Frontal cortex (tissue), 4 donors: ENCODE results near the gene MCAM. TPM values are rescaled to one million over a fixed set of nuclear protein-coding genes. Genes with fewer than 3 reads are reported as not detected.
A peak's percentile ranks its signal among the peaks of the same experiment; 100 is the strongest.

Source experiments
- DNase-seq, 2 donors: peaks; one replicate each; pipeline ENCODE4 v3.0.0; 2012; ENCODE audit warnings: low spot score in 2 of 2
- FAIRE-seq: peaks from 2 replicates; lab custom pipeline; 2012; peaks lifted over from hg19 to GRCh38; lab: Jason Lieb, UNC
- total RNA-seq: library from RNA; depleted of rRNA; stranded (reverse); fragments of >200 nt; gene quantifications from one replicate; pipeline ENCODE4 v1.2.3, GENCODE V29; 2014
- donor health status: control.
- donor health status: control.
- donor health status: control.

MCAM gene
- total RNA-seq, 1 donor from 2014 or later, result 11.4 TPM

GRCh38 chr11:119314726-119315125 lies 2.2 kb downstream of the MCAM start:
- FAIRE-seq (no peak), DNase-seq (no peak)

DNA sequence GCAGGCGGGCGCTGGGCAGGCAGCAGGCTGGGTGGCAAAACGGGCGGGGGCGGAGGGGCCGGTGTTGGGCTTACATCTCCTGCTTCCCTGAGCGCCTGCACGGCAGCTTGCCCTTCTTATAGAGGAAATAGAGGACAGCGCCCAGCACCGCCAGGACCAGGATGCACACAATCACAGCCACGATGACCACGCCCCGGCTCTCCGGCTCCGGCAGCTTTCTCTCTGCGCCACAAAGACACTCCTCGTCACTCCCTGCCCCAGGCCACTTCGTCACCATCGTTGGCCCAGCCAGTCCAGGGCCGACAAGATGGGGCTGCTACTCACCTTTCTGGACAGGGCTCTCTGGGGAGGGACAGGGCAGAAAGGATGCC lies 6.3 kb downstream of the MCAM start:
- FAIRE-seq, result no peak
- no peak for DNase-seq

- DNase-seq, result no peak
- FAIRE-seq, result no peak
Observed at GRCh38 chr11:119309953-119310681, 6.8 kb downstream of the MCAM start.

- DNase-seq (no peak), FAIRE-seq (no peak)
Observed at GRCh38 chr11:119309411-119309810, 7.5 kb downstream of the MCAM start.

DNA sequence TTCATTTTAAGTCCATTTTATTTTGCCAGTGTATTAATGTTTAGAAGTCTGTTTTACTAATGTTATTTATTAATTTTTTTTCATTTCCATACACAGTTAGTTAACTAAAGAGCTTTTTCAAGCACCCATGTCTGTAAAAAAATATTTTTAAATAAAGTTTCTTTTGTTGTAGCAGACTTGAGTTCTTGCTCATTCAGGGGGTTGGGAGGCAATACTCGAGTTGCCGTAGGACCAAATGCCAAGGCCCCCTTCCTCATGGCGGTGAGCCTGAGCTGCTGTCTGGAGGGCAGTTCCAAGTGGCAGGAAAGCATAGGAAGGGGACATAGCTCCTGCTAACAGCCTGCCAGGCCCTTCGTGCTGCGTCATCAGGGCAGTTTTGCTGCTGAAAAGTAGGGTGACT lies 9.0 kb downstream of the MCAM start:
- FAIRE-seq, result no peak
- DNase-seq, result no peak

DNA sequence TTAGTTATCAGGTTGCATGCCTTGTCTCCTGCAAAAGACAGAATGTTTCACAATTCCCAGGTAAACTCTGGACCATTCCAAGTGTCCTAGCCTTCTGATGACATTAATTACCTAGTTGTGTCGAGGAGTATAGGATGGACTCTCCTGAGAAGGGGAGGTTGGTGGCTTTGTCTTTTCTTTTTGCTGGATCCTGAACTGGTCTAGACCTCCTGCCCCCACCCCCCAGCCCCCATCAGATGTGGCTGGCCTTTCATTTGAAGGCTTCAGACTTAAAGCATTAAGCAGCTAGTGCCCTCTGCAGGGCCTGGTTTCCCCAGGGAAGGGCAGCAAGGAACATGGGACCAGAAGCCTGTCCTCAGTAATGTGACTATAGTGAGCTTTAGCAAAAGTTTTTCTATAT lies 9.7 kb downstream of the MCAM start:
- no peak for FAIRE-seq
- no peak for DNase-seq

- DNase-seq, result no peak
- no peak for FAIRE-seq
Observed at GRCh38 chr11:119306373-119306890, 10.5 kb downstream of the MCAM start.

GRCh38 chr11:119305556-119306372 lies 11.2 kb downstream of the MCAM start:
- FAIRE-seq (no peak), DNase-seq (no peak)

DNA sequence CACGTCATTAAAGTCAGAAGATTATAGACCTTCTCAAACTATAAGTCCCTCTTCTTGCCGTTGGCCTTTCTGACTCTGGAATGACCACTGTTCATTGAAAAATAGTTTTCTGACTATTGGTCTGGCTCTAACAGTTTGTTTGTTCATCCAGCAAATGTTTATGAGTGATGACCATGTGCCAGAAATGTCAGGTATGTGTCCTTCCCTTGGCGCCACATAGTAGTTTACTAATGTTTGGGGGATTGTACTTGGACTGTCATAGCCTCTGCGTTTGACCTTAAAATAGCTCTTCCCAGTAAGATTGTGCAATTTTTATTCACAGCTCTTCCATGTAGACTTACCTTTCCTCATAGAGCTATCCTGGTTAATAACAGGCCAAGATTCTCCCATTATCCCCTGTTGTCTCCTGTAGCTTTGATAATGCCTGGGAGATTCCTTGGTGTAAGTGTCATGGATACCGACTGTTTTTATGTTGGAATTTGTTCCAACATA lies 13.7 kb downstream of the MCAM start:
- no peak for FAIRE-seq
- no peak for DNase-seq

GRCh38 chr11:119300198-119300964 lies 16.5 kb downstream of the MCAM start:
- DNase-seq (no peak), FAIRE-seq (no peak)

DNA sequence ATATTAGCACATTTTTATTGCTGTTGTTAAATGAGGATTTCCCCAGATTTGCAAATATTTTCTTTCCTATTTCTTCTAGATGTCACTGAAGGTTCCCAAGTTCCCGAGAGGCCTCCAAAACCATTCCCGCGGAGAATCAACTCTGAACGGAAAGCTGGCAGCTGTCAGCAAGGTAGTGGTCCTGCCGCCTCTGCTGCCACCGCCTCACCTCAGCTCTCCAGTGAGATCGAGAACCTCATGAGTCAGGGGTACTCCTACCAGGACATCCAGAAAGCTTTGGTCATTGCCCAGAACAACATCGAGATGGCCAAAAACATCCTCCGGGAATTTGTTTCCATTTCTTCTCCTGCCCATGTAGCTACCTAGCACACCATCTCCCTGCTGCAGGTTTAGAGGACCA lies 17.5 kb downstream of the MCAM start:
- FAIRE-seq, result no peak
- DNase-seq, result no peak

DNA sequence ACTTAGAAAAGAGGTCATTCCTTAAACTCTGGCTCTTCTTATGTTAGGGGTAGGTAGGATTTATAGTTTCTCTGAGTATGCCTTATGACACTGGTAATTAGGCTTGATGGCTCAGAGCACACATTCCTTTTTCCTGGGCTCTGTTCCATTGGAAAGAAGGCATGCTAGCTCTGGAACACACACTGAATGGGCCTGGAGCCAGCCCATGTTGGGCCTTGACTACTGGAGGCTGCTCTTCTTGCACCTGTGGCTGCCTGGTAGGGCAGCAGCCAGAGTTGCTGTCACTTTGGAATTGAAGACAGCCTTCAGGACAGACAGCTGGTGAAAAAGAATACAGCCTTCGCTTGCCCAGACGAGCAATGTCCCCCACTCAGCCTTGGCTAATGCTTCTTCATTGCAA lies 18.2 kb downstream of the MCAM start:
- DNase-seq, result no peak
- FAIRE-seq, result no peak

DNA sequence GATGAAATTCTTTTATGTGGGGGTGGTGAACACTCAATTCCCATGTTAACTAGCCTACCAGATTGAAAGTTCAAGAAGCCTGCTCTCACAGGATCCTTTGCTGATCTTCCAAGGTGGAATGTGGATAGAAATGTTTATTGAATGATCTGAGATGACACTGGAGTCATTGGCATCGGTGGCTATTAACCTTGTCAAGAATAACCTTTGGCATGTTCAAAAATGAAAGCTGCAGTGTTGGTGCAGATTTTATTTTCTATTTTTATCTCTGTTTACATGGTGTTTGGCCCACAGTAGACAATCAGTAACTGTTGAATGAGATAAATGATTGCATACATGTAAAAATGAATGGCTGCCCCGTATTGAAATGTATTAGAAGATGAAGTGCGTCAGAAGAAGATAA lies 19.0 kb downstream of the MCAM start:
- no peak for DNase-seq
- no peak for FAIRE-seq

DNA sequence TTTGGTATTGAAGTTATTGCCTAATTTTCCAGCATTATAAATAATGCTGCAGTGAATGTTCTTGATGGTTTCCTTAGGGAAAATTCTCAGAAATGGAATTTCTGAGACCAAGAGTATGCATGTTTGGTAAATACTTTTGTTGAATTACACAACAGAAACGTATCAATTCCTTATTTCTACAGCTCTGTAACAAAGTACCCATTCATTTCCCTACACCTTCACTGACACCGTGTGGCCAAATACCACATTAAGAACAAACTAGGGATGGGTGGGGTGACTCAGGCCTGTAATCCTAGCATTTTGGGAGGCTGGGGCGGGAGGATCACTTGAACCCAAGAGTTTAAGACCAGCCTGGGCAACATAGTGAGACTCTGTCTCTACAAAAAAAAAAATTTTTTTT lies 21.8 kb downstream of the MCAM start:
- FAIRE-seq, result no peak
- DNase-seq, result no peak

GRCh38 chr11:119293461-119293860 lies 23.5 kb downstream of the MCAM start:
- no peak for DNase-seq
- no peak for FAIRE-seq

DNA sequence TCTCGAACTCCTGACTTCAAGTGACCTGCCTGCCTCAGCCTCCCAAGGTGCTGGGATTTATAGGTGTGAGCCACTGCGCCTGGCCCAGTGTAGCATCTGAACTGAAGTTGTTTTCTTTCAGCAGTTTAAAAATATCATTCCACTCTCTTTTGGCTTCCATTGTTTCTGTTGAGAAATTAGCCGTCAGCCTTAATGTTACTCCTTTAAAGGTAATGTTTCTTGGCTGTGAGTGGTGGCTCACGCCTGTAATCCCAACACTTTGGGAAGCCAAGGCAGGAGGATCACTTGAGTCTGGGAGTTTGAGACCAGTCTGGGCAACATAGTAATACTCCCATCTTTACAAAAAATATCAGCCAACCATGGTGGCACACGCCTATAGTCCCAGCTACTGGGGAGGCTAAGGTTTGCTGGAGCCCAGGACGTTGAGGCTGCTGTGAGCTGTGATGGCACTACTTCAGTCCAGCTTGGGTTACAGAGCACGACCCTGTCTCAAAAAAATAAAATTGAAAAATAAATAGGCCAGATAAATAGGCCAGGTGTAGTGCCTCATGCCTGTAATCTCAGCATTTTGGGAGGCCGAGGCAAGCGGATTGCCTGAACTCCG lies 25.9 kb downstream of the MCAM start:
- FAIRE-seq (no peak), DNase-seq (no peak)

GRCh38 chr11:119288219-119288618 lies 28.7 kb downstream of the MCAM start:
- FAIRE-seq (no peak), DNase-seq (no peak)

GRCh38 chr11:119285431-119285830 lies 31.5 kb downstream of the MCAM start:
- no peak for FAIRE-seq
- DNase-seq, result no peak

DNA sequence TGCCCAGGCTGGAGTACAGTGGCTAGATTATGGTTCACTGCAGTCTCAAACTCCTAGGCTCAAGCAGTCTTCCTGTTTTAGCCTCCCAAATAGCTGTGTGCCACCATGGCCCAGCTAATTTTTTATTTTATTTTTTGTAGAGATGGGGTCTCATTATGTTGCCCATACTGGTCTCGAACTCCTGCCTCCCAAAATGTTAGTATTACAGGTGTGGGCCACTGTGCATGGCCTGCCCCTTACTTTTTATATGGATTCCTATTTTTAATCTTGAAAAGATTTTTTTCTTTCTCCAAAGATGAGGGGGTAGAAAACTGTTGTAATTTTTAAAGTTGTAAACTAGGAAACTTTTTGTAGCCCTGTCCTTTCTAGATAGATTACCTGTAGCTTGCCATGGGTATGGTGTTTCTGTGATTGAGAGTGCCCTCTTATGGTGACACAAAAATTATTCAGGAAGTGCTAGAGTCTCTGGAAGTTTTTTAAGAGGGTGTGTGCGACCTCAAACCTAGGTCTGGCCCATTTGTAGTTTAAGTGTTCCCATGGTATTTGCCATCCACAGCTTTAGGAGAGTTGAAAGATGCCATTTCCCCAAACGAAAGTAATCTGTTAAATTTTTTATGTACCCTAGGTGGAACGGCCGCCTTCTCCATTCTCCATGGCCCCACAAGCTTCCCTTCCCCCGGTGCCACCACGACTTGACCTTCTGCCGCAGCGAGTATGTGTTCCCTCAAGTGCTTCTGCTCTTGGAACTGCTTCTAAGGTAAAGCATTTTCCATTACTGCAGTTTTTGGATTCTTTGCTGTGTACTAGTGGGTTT lies 32.4 kb downstream of the MCAM start:
- FAIRE-seq (no peak), DNase-seq (peak in 1 of 2 donors; percentile 33)
